ENCODE data around the gene MIF4GD. TPM values are rescaled to one million over a fixed set of nuclear protein-coding genes. Genes with fewer than 3 reads are reported as not detected.

Gene MIF4GD
- total RNA-seq, 1 donor from 2014 or later: 11.5 TPM

GRCh38 chr17:75289832-75290337 is 18.9 kb upstream of the MIF4GD start:
- H3K36me3 Mint-ChIP-seq: no peaks in the 10 kb centered on the region
- H3K27ac Mint-ChIP-seq: peak overlapping the region; percentile 96
- DNase-seq (ENCODE audit: low spot score in 2 of 2, unreplicated experiment in 2 of 2): no peak
- peak overlapping the region; percentile 99 for H3K4me3 Mint-ChIP-seq
- H3K9me3 Mint-ChIP-seq: no peaks in the 10 kb centered on the region
- peaks cover 10% of the 10 kb centered on the region for H3K4me1 Mint-ChIP-seq
- no peak for TF ChIP-seq CTCF (IDR thresholded peaks at IDR 0.05; ENCODE audit: unreplicated experiment)
- no peaks in the 10 kb centered on the region for H3K27me3 Mint-ChIP-seq (ENCODE audit: low read depth)

DNA sequence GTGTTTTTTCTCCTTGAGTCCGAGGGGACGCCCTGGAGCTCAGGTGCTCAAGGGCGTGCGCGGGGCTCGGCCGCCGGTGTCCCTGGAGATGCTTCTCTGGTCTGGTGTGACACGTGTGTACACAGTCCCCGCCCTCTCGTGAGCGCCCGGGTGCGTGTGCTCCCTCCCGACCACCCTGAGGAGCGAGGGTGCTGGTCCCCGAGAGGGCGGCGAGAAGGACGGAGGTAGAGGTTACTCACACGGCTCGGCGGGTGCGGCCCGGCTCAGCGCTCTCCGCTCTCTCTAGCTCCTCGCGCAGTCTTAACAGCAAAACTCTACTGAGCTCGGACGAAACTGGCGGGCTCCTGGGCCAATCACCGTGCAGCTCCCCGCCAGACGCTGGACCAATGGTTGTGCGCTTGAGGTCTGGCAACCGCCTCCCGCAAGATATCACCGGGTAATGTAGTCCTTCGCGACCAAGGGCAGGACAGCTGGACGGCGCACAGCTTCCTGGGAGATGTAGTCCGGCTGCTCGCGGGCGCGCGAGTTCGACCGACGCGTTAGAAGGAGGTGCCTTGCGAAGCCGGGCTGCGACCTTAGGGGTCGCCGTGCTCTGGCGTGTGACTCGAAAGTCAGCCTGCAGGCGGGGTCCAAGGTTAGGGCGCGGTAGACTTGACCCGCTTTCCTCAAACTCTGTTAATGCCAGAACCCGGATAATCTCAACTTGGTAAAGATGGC is 18.2 kb upstream of the MIF4GD start, which contains the start of gene SLC25A19:
Gene SLC25A19 (minus strand): TSS at position 319 of the 717 bp plus-strand sequence. CDS start 2,669 bp downstream, outside the sequence.
- H3K4me3 Mint-ChIP-seq: peak within 1 kb of the TSS; percentile 99
- TF ChIP-seq CTCF (IDR thresholded peaks at IDR 0.05; ENCODE audit: unreplicated experiment): no peak
- no peaks in the 10 kb centered on the region for H3K27me3 Mint-ChIP-seq (ENCODE audit: low read depth)
- peaks cover 10% of the 10 kb centered on the region for H3K4me1 Mint-ChIP-seq
- peak within 1 kb of the TSS; percentile 96 for H3K27ac Mint-ChIP-seq
- DNase-seq (ENCODE audit: low spot score in 2 of 2, unreplicated experiment in 2 of 2): peak; percentile 95
- no peaks in the 10 kb centered on the region for H3K9me3 Mint-ChIP-seq
- H3K36me3 Mint-ChIP-seq: no peaks in the 10 kb centered on the region

DNA sequence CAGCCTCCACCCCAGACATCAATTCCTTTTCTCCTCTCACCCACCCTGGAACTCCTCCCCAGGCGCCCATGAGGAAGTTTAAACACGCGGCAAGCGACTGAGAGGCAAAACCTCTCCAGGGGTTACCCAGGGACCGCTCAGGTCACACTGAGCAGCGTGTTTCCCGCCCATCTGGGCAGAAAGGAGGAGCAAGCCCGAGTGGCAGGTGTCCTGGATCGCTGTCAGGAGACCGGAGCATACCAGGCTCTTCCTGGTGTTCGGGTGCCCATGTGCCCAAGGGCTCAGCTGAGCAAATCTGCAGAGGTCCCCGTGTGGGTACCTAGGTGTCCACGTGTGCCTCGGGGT is 17.7 kb upstream of the MIF4GD start:
- no peaks in the 10 kb centered on the region for H3K9me3 Mint-ChIP-seq
- no peak for DNase-seq (ENCODE audit: low spot score in 2 of 2, unreplicated experiment in 2 of 2)

DNA sequence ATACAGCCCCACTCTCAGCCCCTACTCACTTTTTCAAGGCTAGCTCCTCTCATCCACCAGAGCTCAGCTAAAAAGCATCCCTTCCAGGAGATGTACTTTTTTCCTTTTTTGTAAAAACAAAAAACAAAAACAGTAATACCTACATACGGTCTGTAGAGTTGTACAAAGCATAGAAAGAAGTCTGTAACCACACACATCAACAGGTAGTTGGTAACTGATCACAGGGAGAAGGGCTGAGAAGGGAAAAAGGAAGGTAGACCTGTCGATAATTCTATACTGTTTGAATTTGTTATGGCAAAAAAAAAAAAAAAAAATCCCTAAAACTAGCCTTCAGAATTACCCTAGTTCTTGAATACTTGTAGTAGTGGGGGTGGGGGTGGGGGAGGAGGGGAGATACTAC is 17.3 kb upstream of the MIF4GD start:
- Mint-ChIP-seq H3K4me3 (peak overlapping the region; percentile 99), H3K36me3 (peaks cover 2% of the 10 kb centered on the region), H3K27ac (no peak overlapping the region), H3K4me1 (peaks cover 10% of the 10 kb centered on the region), H3K9me3 (no peaks in the 10 kb centered on the region), H3K27me3 (ENCODE audit: low read depth) (no peaks in the 10 kb centered on the region)
- no peak for DNase-seq (ENCODE audit: low spot score in 2 of 2, unreplicated experiment in 2 of 2)
- no peak for TF ChIP-seq CTCF (IDR thresholded peaks at IDR 0.05; ENCODE audit: unreplicated experiment)

More for the DNA sequence above, 17.7 kb upstream of the MIF4GD start:
- H3K27ac Mint-ChIP-seq: peak overlapping the region; percentile 96
- TF ChIP-seq CTCF (IDR thresholded peaks at IDR 0.05; ENCODE audit: unreplicated experiment): no peak
- H3K27me3 Mint-ChIP-seq (ENCODE audit: low read depth): no peaks in the 10 kb centered on the region
- peaks cover 10% of the 10 kb centered on the region for H3K4me1 Mint-ChIP-seq
- peak overlapping the region; percentile 99 for H3K4me3 Mint-ChIP-seq
- H3K36me3 Mint-ChIP-seq: no peaks in the 10 kb centered on the region

DNA sequence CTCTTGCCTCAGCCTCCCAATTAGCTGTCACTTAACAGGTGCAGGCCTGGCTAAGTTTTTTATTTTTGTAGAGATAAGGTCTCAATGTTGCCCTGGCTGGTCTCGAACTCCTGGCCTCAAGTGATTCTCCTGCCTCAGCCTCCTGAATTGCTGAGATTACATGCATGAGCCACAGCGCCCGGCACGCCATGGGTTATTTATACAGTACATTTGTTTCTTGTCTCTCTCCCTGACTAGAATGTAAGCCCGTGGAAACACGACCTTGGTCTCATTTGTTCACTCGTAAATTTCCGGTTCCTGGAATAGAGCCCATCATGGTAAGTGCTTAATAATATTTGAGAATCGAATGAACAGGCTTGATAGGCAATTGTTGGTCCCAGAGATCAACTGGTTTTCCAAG is 16.2 kb upstream of the MIF4GD start:
- Mint-ChIP-seq H3K4me3 (peak overlapping the region; percentile 15), H3K4me1 (peaks cover 10% of the 10 kb centered on the region), H3K9me3 (no peaks in the 10 kb centered on the region), H3K27me3 (ENCODE audit: low read depth) (no peaks in the 10 kb centered on the region), H3K36me3 (peaks cover 4% of the 10 kb centered on the region), H3K27ac (no peak overlapping the region)
- TF ChIP-seq CTCF (IDR thresholded peaks at IDR 0.05; ENCODE audit: unreplicated experiment): no peak
- no peak for DNase-seq (ENCODE audit: low spot score in 2 of 2, unreplicated experiment in 2 of 2)

Measured in mesothelial cell of epicardium (in vitro differentiated cells).